Body of pancreas (tissue), 4 donors: ENCODE data around the gene LILRA2.

ENCODE experiments used
- CTCF ChIP-seq, 7 experiments: fragments of 450-650 bp in 4 of 7; fragments of 200-600 bp in 3 of 7; sonication (generic) in 3 of 7; IDR thresholded peaks; one replicate each; pipeline ENCODE4 v1.5.1; 2016 to 2019; ENCODE audit warnings: antibody characterized with exemption in 7 of 7
- POLR2A ChIP-seq, 3 donors: fragments of 450-650 bp; IDR thresholded peaks; one replicate each; pipeline ENCODE4 v1.6.1; 2016; ENCODE audit warnings: antibody characterized with exemption in 3 of 3, mild to moderate bottlenecking in 2 of 3

- TF ChIP-seq CTCF (IDR thresholded peaks at IDR 0.05), result no peak
- TF ChIP-seq POLR2A (IDR thresholded peaks at IDR 0.05), result no peak
Measured at GRCh38 chr19:54573330-54573872, at the start of gene LILRA2.
